MM.1S (cell line): ENCODE results near the gene HGFAC.

Source experiments
- DNase-seq: peaks from one replicate; pipeline ENCODE4 v3.0.0-alpha.2; 2015
- H2AFZ ChIP-seq: fragments of 300-600 bp; sonication (generic); 2 replicates; pipeline ENCODE4 v1.6.0; 2016; ENCODE audit warnings: antibody characterized with exemption, low read length
- H3F3A ChIP-seq: fragments of 300-600 bp; sonication (generic); 2 replicates; pipeline ENCODE4 v1.6.1; 2016; ENCODE audit warnings: mild to moderate bottlenecking, antibody characterized with exemption, low read length, moderate library complexity, mixed read lengths; ENCODE audit not compliant: insufficient read depth
- H3K27ac ChIP-seq: fragments of 300-600 bp; sonication (generic); 2 replicates; pipeline ENCODE4 v1.5.1; 2016; ENCODE audit warnings: mild to moderate bottlenecking, low read length
- H3K27me3 ChIP-seq: fragments of 300-600 bp; sonication (generic); replicated peaks from 2 replicates; pipeline ENCODE4 v1.6.0; 2016; ENCODE audit warnings: low read length; ENCODE audit not compliant: insufficient read depth
- H3K36me3 ChIP-seq: fragments of 300-600 bp; sonication (generic); replicated peaks from 2 replicates; pipeline ENCODE4 v1.6.1; 2016; ENCODE audit warnings: mild to moderate bottlenecking, low read length, mixed read lengths; ENCODE audit not compliant: insufficient read depth
- H3K4me1 ChIP-seq: fragments of 300-600 bp; sonication (generic); 2 replicates; pipeline ENCODE4 v1.6.1; 2016; ENCODE audit warnings: low read length, mixed read lengths
- H3K4me2 ChIP-seq: fragments of 300-600 bp; sonication (generic); 2 replicates; pipeline ENCODE4 v1.6.0; 2016; ENCODE audit warnings: low read depth, low read length
- H3K4me3 ChIP-seq: fragments of 300-600 bp; sonication (generic); 2 replicates; pipeline ENCODE4 v1.5.1; 2016; ENCODE audit warnings: low read length, mixed read lengths
- H3K79me2 ChIP-seq: fragments of 300-600 bp; sonication (generic); 2 replicates; pipeline ENCODE4 v1.6.1; 2016; ENCODE audit warnings: mixed run types, low read length, mixed read lengths
- H3K9ac ChIP-seq: fragments of 300-600 bp; sonication (generic); 2 replicates; pipeline ENCODE4 v1.6.1; 2016; ENCODE audit warnings: low read length, mixed read lengths
- H3K9me2 ChIP-seq: fragments of 300-600 bp; sonication (generic); replicated peaks from 2 replicates; pipeline ENCODE4 v1.6.1; 2016; ENCODE audit warnings: mild to moderate bottlenecking, low read length, mixed read lengths; ENCODE audit not compliant: insufficient read depth
- H3K9me3 ChIP-seq: fragments of 300-600 bp; sonication (generic); replicated peaks from 2 replicates; pipeline ENCODE4 v1.6.1; 2016; ENCODE audit warnings: mild to moderate bottlenecking, low read length, mixed read lengths; ENCODE audit not compliant: insufficient read depth
- H4K20me1 ChIP-seq: fragments of 300-600 bp; sonication (generic); 2 replicates; pipeline ENCODE4 v1.6.1; 2016; ENCODE audit warnings: mild to moderate bottlenecking, low read length, moderate library complexity, mixed read lengths; ENCODE audit not compliant: insufficient read depth
- CTCF ChIP-seq: fragments of 300-600 bp; sonication (generic); IDR thresholded peaks from 2 replicates; pipeline ENCODE4 v1.5.1; 2016; ENCODE audit warnings: antibody characterized with exemption, low read length, mixed read lengths
- EZH2 ChIP-seq: fragments of 300-600 bp; sonication (generic); optimal IDR thresholded peaks from 2 replicates; pipeline ENCODE3; 2017; ENCODE audit warnings: low read depth, mild to moderate bottlenecking, antibody characterized with exemption, low read length, mixed read lengths
- EZH2phosphoT487 ChIP-seq: fragments of 300-600 bp; sonication (generic); IDR thresholded peaks from 2 replicates; pipeline ENCODE4 v1.6.1; 2018; ENCODE audit warnings: antibody characterized with exemption, low read length

HGFAC gene

GRCh38 chr4:3406431-3406830, 35.3 kb upstream of the HGFAC start:
- Histone ChIP-seq H3K9me3 (no peaks in the 10 kb centered on the region), H3K27ac (no peak overlapping the region), H3K27me3 (no peaks in the 10 kb centered on the region), H3K9ac (no peak overlapping the region), H3K79me2 (no peaks in the 10 kb centered on the region), H3F3A (no peaks in the 10 kb centered on the region), H3K9me2 (no peaks in the 10 kb centered on the region), H3K36me3 (no peaks in the 10 kb centered on the region), H3K4me2 (no peak overlapping the region), H3K4me1 (no peaks in the 10 kb centered on the region), H2AFZ (no peak overlapping the region), H3K4me3 (no peak overlapping the region), H4K20me1 (no peaks in the 10 kb centered on the region)
- DNase-seq: no peak
- no peak for TF ChIP-seq CTCF
- no peak for TF ChIP-seq EZH2
- TF ChIP-seq EZH2phosphoT487: no peak

- H3K4me1 ChIP-seq: no peaks in the 10 kb centered on the region
- no peaks in the 10 kb centered on the region for H4K20me1 ChIP-seq
- TF ChIP-seq CTCF (no peak), EZH2phosphoT487 (no peak), EZH2 (no peak)
- DNase-seq: no peak
- H3K9me3 ChIP-seq: no peaks in the 10 kb centered on the region
- H2AFZ ChIP-seq: no peak overlapping the region
- no peaks in the 10 kb centered on the region for H3K9me2 ChIP-seq
- no peaks in the 10 kb centered on the region for H3K79me2 ChIP-seq
- H3K4me3 ChIP-seq: no peak overlapping the region
- H3K36me3 ChIP-seq: no peaks in the 10 kb centered on the region
- H3K27ac ChIP-seq: no peak overlapping the region
- no peak overlapping the region for H3K4me2 ChIP-seq
- no peak overlapping the region for H3K9ac ChIP-seq
- no peaks in the 10 kb centered on the region for H3K27me3 ChIP-seq
- no peaks in the 10 kb centered on the region for H3F3A ChIP-seq
These were observed 34.5 kb upstream of the HGFAC start for GRCh38 chr4:3407171-3407771.

GRCh38 chr4:3407930-3408792, 33.6 kb upstream of the HGFAC start:
- no peaks in the 10 kb centered on the region for H3F3A ChIP-seq
- H3K9me2 ChIP-seq: no peaks in the 10 kb centered on the region
- no peaks in the 10 kb centered on the region for H4K20me1 ChIP-seq
- TF ChIP-seq EZH2phosphoT487 (no peak), CTCF (no peak), EZH2 (no peak)
- no peaks in the 10 kb centered on the region for H3K9me3 ChIP-seq
- H3K4me1 ChIP-seq: no peaks in the 10 kb centered on the region
- no peaks in the 10 kb centered on the region for H3K79me2 ChIP-seq
- no peak overlapping the region for H3K27ac ChIP-seq
- DNase-seq: no peak
- H3K4me3 ChIP-seq: no peak overlapping the region
- H2AFZ ChIP-seq: no peak overlapping the region
- H3K27me3 ChIP-seq: no peaks in the 10 kb centered on the region
- H3K36me3 ChIP-seq: no peaks in the 10 kb centered on the region
- H3K4me2 ChIP-seq: no peak overlapping the region
- H3K9ac ChIP-seq: no peak overlapping the region
